ENCODE data around the gene SH3PXD2A.

- TF ChIP-seq CTCF (IDR thresholded peaks at IDR 0.05; ENCODE audit: borderline replicate concordance, extremely low read depth, low read length, poor library complexity, severe bottlenecking) (no peak), EZH2 (IDR thresholded peaks at IDR 0.05; ENCODE audit: borderline replicate concordance, low read depth, low read length, severe bottlenecking) (no peak)
Measured at GRCh38 chr10:103892181-103892580, 36.8 kb upstream of the SH3PXD2A start.

Data from DND-41 (cell line).